ENCODE measurements around the gene RBM4. TPM values are rescaled to one million over a fixed set of nuclear protein-coding genes. Genes with fewer than 3 reads are reported as not detected.
A peak's percentile ranks its signal among the peaks of the same experiment; 100 is the strongest.

RBM4 gene
- total RNA-seq, 4 donors from 2014 or later = 66.5 to 193 (median 68.8) TPM

GRCh38 chr11:66631883-66632282, 6.6 kb upstream of the RBM4 start:
- intact Hi-C loops (cut with DNase I; ENCODE audit: low total_unique reads) = loop anchor here (10.0 kb wide), 1 partner anchor 643 kb away; no protein-coding TSS in a partner anchor
- Histone ChIP-seq H3K9me3 (no peaks in the 10 kb centered on the region), H3K36me3 (peaks cover 0 to 20% (median 9%) of the 10 kb centered on the region in 4 donors)

GRCh38 chr11:66632952-66633351, 5.6 kb upstream of the RBM4 start:
- 62 to 76% methylated on average over 2 of the region's 2 CpGs for WGBS, 2 donors (ENCODE audit: low coverage in 1 of 2)
- Histone ChIP-seq H3K27ac (no peak overlapping the region), H3K4me1 (peaks cover 0 to 23% (median 8%) of the 10 kb centered on the region in 4 donors), H3K4me3 (no peak overlapping the region), H3K9me3 (no peaks in the 10 kb centered on the region), H3K27me3 (no peaks in the 10 kb centered on the region), H3K36me3 (peaks cover 0 to 11% (median 2%) of the 10 kb centered on the region in 4 donors)
- in situ Hi-C loops (cut with MboI; ENCODE audit: low pct_ligation_motif_present in 1 of 4, low pct_unique_long_range_greater_than_20kb in 1 of 4, low sequenced_read_pairs in 3 of 4) = no loop called here
- no peak for DNase-seq
- TF ChIP-seq POLR2AphosphoS5 (IDR thresholded peaks at IDR 0.05) = no peak
- TF ChIP-seq EP300 (IDR thresholded peaks at IDR 0.05; ENCODE audit: low read depth) = no peak
- no peak for TF ChIP-seq CTCF (IDR thresholded peaks at IDR 0.05)
- no peak for TF ChIP-seq POLR2A (IDR thresholded peaks at IDR 0.05)
- intact Hi-C loops (cut with DNase I; ENCODE audit: low total_unique reads) = loop anchor here (10.0 kb wide), 1 partner anchor 642 kb away; no protein-coding TSS in a partner anchor

More at GRCh38 chr11:66631883-66632282, 6.6 kb upstream of the RBM4 start:
- TF ChIP-seq POLR2A (IDR thresholded peaks at IDR 0.05) (no peak), CTCF (IDR thresholded peaks at IDR 0.05) (no peak), POLR2AphosphoS5 (IDR thresholded peaks at IDR 0.05) (no peak), EP300 (IDR thresholded peaks at IDR 0.05; ENCODE audit: low read depth) (no peak)
- in situ Hi-C loops (cut with MboI; ENCODE audit: low pct_ligation_motif_present in 1 of 4, low pct_unique_long_range_greater_than_20kb in 1 of 4, low sequenced_read_pairs in 3 of 4) = no loop called here
- 75 to 80% methylated on average over 1 to 6 of the region's 6 CpGs for WGBS, 2 donors (ENCODE audit: low coverage in 1 of 2)
- Histone ChIP-seq H3K4me1 (peaks cover 0 to 16% (median 0%) of the 10 kb centered on the region in 4 donors), H3K4me3 (no peak overlapping the region), H3K27me3 (no peaks in the 10 kb centered on the region), H3K27ac (no peak overlapping the region)
- no peak for DNase-seq

- Histone ChIP-seq H3K27me3 (no peaks in the 10 kb centered on the region), H3K9me3 (no peaks in the 10 kb centered on the region), H3K27ac (peak overlapping the region in 1 of 4 donors; percentile 94), H3K4me1 (peaks cover 15 to 46% (median 29%) of the 10 kb centered on the region in 4 donors), H3K4me3 (no peak overlapping the region), H3K36me3 (peaks cover 0 to 11% (median 4%) of the 10 kb centered on the region in 4 donors)
- intact Hi-C loops (cut with DNase I; ENCODE audit: low total_unique reads) (loop anchor here (10.0 kb wide), 1 partner anchor 638 kb away; no protein-coding TSS in a partner anchor), in situ Hi-C loops (cut with MboI; ENCODE audit: low pct_ligation_motif_present in 1 of 4, low pct_unique_long_range_greater_than_20kb in 1 of 4, low sequenced_read_pairs in 3 of 4) (no loop called here)
- no peak for DNase-seq
- WGBS, 2 donors (ENCODE audit: low coverage in 1 of 2) = 75 to 86% methylated on average over 2 to 3 of the region's 3 CpGs
- no peak for TF ChIP-seq EP300 (IDR thresholded peaks at IDR 0.05; ENCODE audit: low read depth)
- no peak for TF ChIP-seq POLR2AphosphoS5 (IDR thresholded peaks at IDR 0.05)
- no peak for TF ChIP-seq CTCF (IDR thresholded peaks at IDR 0.05)
- TF ChIP-seq POLR2A (IDR thresholded peaks at IDR 0.05) = no peak
Observed at GRCh38 chr11:66636411-66636810, 2.1 kb upstream of the RBM4 start.

GRCh38 chr11:66637557-66638176, 836 bp upstream of the RBM4 start:
- H3K27me3 ChIP-seq = no peaks in the 10 kb centered on the region
- peak overlapping the region; percentile 89 to 94 (median 90) for H3K27ac ChIP-seq
- DNase-seq = no peak
- peak overlapping the region; percentile 36 to 88 (median 62) for H3K4me3 ChIP-seq
- TF ChIP-seq POLR2AphosphoS5 (IDR thresholded peaks at IDR 0.05) = no peak
- TF ChIP-seq EP300 (IDR thresholded peaks at IDR 0.05; ENCODE audit: low read depth) = no peak
- TF ChIP-seq CTCF (IDR thresholded peaks at IDR 0.05) = no peak
- H3K9me3 ChIP-seq = no peaks in the 10 kb centered on the region
- in situ Hi-C loops (cut with MboI; ENCODE audit: low pct_ligation_motif_present in 1 of 4, low pct_unique_long_range_greater_than_20kb in 1 of 4, low sequenced_read_pairs in 3 of 4) (no loop called here), intact Hi-C loops (cut with DNase I; ENCODE audit: low total_unique reads) (loop anchor here (10.0 kb wide), 1 partner anchor 637 kb away; no protein-coding TSS in a partner anchor)
- H3K4me1 ChIP-seq = peaks cover 21 to 55% (median 41%) of the 10 kb centered on the region in 4 donors
- H3K36me3 ChIP-seq = peaks cover 0 to 17% (median 4%) of the 10 kb centered on the region in 4 donors
- 41 to 65% methylated on average over 5 to 12 of the region's 12 CpGs for WGBS, 2 donors (ENCODE audit: low coverage in 1 of 2)

Measured in transverse colon (tissue), 4 donors.